HG03135 (cell line): ENCODE measurements around the gene SUGCT.

Source experiments
- ATAC-seq: cut with Tn5 transposase; IDR thresholded peaks from one replicate; pipeline ENCODE4 v1.9.1; 2021; ENCODE audit warnings: mild to moderate bottlenecking, moderate library complexity; ENCODE audit not compliant: unreplicated experiment

SUGCT gene

DNA sequence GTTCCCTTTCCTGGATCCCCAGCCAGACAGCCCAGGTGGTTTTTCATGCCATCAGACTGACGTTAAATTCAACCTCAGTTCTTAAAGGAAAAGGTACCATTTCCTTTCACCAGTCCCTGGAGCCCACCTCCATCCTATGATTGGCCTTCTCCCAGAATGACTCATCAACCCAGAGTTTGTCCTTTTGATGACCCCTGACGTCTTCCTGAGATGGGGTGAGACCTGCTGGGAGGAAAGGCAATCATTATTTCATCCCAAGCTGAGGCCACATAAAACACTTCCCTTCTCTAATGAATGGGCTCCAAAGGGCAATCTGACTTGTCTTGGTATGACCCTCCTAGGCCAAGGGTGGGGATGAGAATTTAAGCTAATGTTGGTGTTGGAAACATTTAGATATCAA is 750.7 kb downstream of the SUGCT start:
- ATAC-seq: no peak

DNA sequence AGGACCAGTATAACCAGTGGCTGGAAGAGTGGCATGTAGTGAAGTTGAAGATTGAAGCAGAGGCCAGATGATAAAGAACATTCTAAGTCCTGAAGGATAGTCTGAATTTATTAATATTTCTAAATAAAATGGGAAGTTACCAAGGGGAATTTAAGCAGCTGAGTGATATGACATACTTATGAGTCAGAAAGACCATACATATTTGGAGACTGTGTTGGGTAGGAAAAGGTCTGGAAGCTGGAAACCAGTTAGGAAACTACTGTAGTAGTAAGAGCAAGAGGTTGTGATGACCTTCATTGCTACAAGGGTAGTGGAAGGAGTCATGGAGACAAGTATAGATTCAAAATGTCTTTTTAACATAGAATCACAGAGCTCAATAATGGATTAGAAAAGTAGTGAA is 752.3 kb downstream of the SUGCT start:
- ATAC-seq: no peak

DNA sequence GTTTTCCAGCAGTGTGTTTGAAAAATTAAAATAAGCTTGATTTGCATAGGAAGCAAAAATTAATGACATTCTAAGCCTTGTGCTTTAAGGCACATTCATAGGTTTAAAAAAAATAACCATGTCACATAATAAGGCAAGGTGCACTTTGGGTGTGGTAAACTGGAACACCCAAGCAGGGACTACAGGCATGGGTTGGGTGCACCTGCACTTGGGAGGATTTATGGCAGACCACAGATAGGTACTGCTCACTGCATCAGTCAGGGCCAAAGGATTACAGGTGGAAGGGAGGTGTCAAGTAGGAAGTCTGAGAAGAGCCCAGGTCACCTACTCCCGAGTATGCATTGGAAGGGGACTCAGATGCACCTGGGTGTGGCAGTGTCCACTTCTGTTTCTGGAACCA is 753.7 kb downstream of the SUGCT start:
- no peak for ATAC-seq

DNA sequence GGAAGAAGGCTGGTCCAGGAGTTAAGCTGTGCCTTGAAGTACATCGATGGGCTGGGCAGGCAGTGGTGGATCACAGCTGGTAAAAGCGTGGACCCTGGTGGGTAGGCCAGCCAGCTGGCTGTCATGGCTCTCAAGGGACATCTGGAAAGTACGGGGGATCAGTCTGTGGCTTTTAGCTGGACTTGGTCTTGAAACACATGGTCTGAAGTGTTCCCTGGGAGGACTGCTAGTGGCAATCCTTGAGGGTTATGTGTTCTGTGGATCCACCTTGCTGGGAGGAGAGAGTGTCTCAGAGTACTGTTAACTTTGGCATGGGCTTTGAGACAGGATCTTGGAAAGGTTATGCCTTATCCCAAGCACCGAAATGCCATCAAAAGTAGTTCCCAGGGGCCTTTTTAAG is 754.3 kb downstream of the SUGCT start:
- ATAC-seq: no peak

DNA sequence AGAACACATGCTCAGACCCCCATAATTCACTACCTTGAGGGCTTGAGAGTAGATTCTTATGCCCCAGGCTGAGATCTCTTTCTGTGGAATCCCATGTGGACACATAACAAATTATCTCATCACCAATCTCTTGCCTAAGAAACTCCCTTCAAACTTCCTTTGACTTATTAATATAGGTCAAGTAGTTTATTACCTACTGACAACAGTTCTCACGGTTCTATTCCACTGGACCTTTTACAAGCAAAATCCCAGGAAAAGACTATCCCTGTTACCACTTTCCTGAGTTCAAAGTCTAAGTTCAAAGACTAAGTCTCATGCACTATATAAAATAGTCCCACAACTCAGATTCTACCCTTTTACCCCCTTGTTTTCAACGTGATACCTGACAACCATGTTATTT is 754.7 kb downstream of the SUGCT start:
- no peak for ATAC-seq

DNA sequence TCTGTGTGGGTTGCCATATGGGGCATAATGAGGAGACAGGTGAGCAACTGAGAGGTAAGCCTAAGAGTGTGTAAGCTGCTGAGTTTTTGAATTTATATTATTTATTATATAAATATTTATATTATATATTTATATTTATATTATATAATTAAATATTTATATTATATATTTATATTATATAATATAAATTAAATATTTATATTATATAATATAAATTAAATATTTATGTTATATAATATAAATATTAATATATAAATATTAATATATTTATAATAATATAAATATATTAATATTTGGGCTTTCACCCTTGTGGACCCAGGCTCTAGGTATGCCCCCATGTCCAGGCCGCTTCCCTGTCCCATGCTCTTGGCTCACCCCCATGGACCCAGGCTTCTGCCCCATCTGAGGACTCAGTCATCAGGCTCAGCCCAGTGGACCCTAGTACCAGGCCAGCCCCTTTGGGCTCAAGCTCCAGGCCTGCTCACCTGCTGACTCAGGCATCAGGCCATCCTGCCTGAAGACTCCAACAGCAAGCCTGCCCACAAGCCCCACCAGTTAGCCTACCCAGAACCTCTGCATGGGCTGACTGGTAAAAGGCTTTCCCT is 755.4 kb downstream of the SUGCT start:
- no peak for ATAC-seq

DNA sequence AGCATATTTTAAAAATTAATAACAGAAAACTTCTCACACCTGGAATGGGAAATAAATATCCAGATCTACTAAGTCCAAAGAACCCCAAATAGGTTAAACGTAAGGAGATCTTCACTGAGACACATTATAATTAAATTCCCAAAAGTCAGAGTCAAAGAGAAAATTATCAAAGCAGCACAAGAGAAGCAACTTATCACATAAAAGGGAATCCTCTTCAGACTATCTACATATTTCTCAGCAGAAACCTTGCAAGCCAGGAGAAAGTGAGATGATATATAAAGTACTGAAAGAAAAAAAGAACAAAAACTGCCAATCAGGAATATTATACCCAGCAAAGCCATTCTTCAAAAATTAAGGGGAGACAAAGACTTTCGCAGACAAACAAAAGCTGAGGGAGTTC is 756.4 kb downstream of the SUGCT start:
- ATAC-seq: no peak

DNA sequence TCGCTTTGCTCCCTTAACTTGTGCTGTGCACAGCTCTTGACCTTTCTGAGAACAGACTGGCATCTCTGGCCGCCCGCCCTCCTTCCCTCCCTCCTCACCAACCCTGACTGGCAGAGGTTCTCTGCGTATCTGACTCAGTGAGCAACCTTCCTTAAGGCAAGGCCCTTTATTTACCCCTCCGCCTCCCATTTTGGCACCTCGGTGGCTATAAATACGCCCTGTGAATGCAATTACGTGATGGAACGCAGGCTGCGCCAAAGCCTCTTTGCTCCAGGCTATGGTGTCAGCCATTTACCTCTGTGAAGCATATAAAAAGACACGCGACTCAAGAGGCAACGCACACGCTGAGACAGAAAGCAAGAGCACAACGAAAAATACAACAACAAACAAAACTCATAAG is 764.3 kb downstream of the SUGCT start:
- ATAC-seq: no peak

DNA sequence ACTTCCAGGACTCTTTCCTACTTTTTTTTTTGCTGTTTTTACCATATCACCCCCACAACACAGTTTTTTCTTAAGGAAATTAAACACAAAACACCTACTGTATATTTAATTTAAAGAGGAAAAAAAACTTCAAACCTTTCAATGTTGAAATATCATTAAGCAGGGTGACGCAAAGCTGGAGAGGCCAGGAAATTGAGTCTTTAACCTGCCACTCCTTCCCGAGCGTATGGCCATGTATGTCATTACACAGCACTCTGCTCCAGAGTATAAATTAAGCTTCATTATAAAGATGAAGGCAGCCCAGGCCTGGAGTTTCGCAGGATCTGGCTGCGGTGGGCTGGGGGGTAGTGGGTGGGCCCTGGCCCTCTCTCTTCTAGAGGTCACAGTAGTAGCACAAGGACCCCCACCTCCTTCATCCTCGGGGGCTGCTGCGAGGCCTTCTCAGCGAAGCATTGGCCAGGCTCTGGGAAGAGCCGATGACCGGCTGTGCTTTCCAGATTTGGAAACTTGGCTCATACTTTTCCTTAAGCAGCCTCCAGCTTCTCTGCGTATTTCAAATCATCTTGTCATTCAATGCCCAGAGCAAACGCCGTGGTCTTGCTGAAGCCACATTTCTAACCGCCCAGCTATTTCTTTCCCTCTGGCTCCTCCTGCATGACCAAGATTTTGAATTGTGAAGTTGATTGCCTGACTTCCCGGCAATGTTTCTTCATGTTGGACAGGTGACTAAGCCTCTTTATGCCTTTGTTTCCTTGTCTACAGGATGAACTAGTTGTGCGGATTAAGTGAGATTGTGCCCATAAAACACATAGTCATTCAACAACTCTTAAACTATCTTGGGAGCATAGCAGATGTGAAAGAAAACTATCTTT is 765.1 kb downstream of the SUGCT start:
- ATAC-seq: no peak

DNA sequence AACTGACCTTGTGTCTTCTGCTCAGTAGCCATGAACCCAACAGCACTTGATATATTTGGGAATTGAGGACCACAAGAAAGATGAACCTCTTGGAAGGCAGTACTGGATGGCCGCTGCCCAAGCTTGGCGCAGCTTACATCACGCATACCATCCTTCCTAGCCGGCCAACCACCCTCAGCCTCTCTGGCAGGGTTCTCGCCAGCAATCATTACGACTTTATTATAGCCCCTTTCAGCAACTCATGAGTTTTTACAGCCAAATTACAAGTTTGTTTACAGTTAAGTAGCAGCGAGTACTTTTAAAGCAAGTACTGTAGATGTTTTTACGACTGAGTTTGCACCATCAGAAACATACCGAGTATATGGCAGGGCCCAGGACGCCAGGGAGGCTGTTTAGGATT is 769.1 kb downstream of the SUGCT start:
- no peak for ATAC-seq

DNA sequence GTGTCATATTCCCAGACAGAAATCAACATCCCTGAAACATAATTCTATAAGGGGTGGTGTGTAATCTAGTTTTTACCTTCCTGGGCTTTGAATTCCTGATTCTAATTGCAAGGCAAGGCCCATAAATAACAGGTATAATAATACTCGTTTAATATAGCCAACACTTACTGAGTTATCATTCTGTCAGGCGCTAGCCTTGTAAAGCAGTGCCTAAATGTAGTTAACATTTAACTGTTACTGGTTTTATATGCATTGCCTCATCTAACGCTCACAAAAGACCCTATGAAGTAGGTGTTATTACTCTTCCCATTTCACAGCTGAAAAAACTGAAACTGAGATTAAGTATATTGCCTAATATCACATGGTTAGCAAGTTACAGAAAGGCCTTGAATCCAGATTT is 772.5 kb downstream of the SUGCT start:
- ATAC-seq: no peak

DNA sequence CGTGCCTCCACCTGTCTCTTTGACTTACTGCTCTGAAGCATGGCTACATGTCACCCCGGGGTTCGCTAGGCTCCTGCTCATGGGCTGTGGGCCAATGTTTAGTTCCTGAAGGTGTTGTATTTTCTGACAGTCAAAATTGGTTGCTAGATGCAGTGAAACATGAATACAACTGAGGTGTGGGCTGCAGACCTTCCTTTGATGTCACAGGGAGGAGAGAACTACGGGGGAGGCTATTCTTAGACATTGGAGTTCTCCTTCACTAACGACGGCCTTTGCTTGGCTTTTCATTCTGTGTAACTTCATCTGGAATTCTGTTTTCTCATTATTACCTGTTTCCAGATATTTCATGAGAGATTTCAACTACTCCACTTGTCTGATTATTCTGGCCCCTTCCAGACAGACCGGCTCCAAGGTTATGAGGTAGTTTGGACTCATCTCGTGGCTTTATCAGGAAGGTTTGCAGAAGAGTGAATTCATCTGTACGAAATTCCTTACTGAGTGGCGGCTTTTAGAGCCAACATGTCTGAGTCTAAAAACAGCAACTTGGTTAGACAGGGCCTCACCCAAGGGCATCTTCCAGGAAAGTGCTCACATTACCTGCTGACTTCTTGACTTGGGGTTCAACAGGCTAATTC is 774.7 kb downstream of the SUGCT start:
- no peak for ATAC-seq
